H1 (cell line): ENCODE data around the gene LRP1-AS. TPM values are rescaled to one million over a fixed set of nuclear protein-coding genes. Genes with fewer than 3 reads are reported as not detected.

Source experiments
- CTCF ChIA-PET: fragments of 300-600 bp; sonication (Branson Sonifier 250); formaldehyde crosslinking; loops from one replicate; lab custom pipeline; 2021; ENCODE audit not compliant: partially characterized antibody; lab: Charles Lee
- POLR2A ChIA-PET: fragments of 300-600 bp; sonication (Branson Sonifier 250); formaldehyde crosslinking; loops from one replicate; lab custom pipeline; 2021; ENCODE audit warnings: inconsistent platforms; ENCODE audit not compliant: partially characterized antibody; lab: Charles Lee
- DNase-seq, 2 experiments: peaks; one replicate each; pipeline versions ENCODE4 v3.0.0 to v3.0.0-alpha.2; 2010 to 2022; ENCODE audit warnings: low spot score in 2 of 2, low read depth in 1 of 2, mixed read lengths in 1 of 2
- FAIRE-seq: peaks from 2 replicates; lab custom pipeline; 2011; peaks lifted over from hg19 to GRCh38; lab: Jason Lieb, UNC
- H2AFZ ChIP-seq: 2 replicates; pipeline ENCODE4 v1.8.1; 2012; ENCODE audit warnings: low read length, inconsistent platforms
- H2AK5ac ChIP-seq: 2 replicates; pipeline ENCODE4 v1.6.1; 2013; ENCODE audit warnings: low read depth, low read length
- H2BK120ac ChIP-seq: replicated peaks from 2 replicates; pipeline ENCODE3; 2013; ENCODE audit warnings: low read depth, low read length, inconsistent platforms
- H2BK12ac ChIP-seq: 2 replicates; pipeline ENCODE4 v1.6.1; 2013; ENCODE audit warnings: low read depth, low read length
- H2BK15ac ChIP-seq: 2 replicates; pipeline ENCODE4 v1.6.1; 2013; ENCODE audit warnings: low read length
- H2BK20ac ChIP-seq: 2 replicates; pipeline ENCODE4 v1.6.1; 2013; ENCODE audit warnings: low read length
- H2BK5ac ChIP-seq: 2 replicates; pipeline ENCODE4 v1.6.1; 2013; ENCODE audit warnings: low read depth, low read length
- H3K14ac ChIP-seq: 2 replicates; pipeline ENCODE4 v1.6.1; 2013; ENCODE audit warnings: inconsistent platforms; ENCODE audit not compliant: insufficient read length
- H3K18ac ChIP-seq: 2 replicates; pipeline ENCODE4 v1.6.1; 2013; ENCODE audit warnings: low read length; ENCODE audit errors: extremely low read depth
- H3K23ac ChIP-seq: 2 replicates; pipeline ENCODE4 v1.6.1; 2013; ENCODE audit warnings: inconsistent platforms; ENCODE audit not compliant: insufficient read length
- H3K23me2 ChIP-seq: 2 replicates; pipeline ENCODE4 v1.6.1; 2013; ENCODE audit warnings: low read depth, low read length
- H3K27ac ChIP-seq: 2 replicates; pipeline ENCODE4 v1.6.1; 2011; ENCODE audit warnings: low read depth, low read length, inconsistent platforms
- H3K27me3 ChIP-seq, 4 experiments: replicated peaks in 1 of 4; 1 replicate in 1 of 4; 2 replicates in 3 of 4; pipeline versions ENCODE4 v1.6.1 to v1.8.1; 2011 to 2013; ENCODE audit warnings: low read length in 3 of 4, mild to moderate bottlenecking in 3 of 4, inconsistent platforms in 2 of 4, mixed read lengths in 2 of 4, moderate library complexity in 1 of 4; ENCODE audit not compliant: control insufficient read depth in 3 of 4, insufficient read depth in 3 of 4; ENCODE audit errors: extremely low read depth in 1 of 4
- H3K36me3 ChIP-seq, 4 experiments: 2 replicates each; pipeline versions ENCODE4 v1.6.1 to v1.8.1; 2011 to 2013; ENCODE audit warnings: mild to moderate bottlenecking in 4 of 4, low read length in 3 of 4, moderate library complexity in 2 of 4, control low read depth in 1 of 4, inconsistent platforms in 1 of 4; ENCODE audit not compliant: insufficient read depth in 4 of 4, control insufficient read depth in 2 of 4
- H3K4ac ChIP-seq: replicated peaks from 2 replicates; pipeline ENCODE3; 2013; ENCODE audit warnings: low read length, low read depth, mixed read lengths, inconsistent platforms; ENCODE audit not compliant: insufficient read length
- H3K4me1 ChIP-seq, 4 experiments: replicated peaks in 1 of 4; 1 replicate in 1 of 4; 2 replicates in 3 of 4; pipeline versions ENCODE4 v1.6.1 to v1.8.1; 2011 to 2013; ENCODE audit warnings: low read length in 3 of 4, inconsistent platforms in 2 of 4, mixed read lengths in 1 of 4; ENCODE audit not compliant: insufficient read depth in 4 of 4, control insufficient read depth in 3 of 4
- H3K4me2 ChIP-seq, 2 experiments: 2 replicates each; pipeline versions ENCODE4 v1.6.1 to v1.8.1; 2011 to 2013; ENCODE audit warnings: low read depth in 2 of 2, low read length in 2 of 2, control low read depth in 1 of 2, inconsistent platforms in 1 of 2, mild to moderate bottlenecking in 1 of 2; ENCODE audit not compliant: insufficient read depth in 1 of 2
- H3K4me3 ChIP-seq, 4 experiments: fragments of 200-600, 300-600 bp in 1 of 4; sonication (generic), shearing (Covaris generic), sonication (Bioruptor Twin) in 1 of 4; 2 replicates each; pipeline versions ENCODE4 v1.5.1 to v1.8.1; 2011 to 2016; ENCODE audit warnings: low read length in 4 of 4, low read depth in 3 of 4, control low read depth in 2 of 4, inconsistent platforms in 2 of 4, mild to moderate bottlenecking in 2 of 4, mixed read lengths in 1 of 4, moderate library complexity in 1 of 4; ENCODE audit not compliant: insufficient read depth in 2 of 4; ENCODE audit errors: extremely low read depth in 1 of 4
- H3K56ac ChIP-seq: replicated peaks from 2 replicates; pipeline ENCODE3; 2013; ENCODE audit warnings: low read depth, mild to moderate bottlenecking, mixed read lengths, low read length, inconsistent platforms; ENCODE audit not compliant: insufficient read length
- H3K79me1 ChIP-seq: 2 replicates; pipeline ENCODE4 v1.6.1; 2013; ENCODE audit warnings: low read depth, low read length, control low read depth
- H3K79me2 ChIP-seq, 2 experiments: 2 replicates each; pipeline versions ENCODE4 v1.6.1 to v1.8.1; 2012 to 2013; ENCODE audit warnings: low read length in 2 of 2, mild to moderate bottlenecking in 2 of 2, inconsistent platforms in 1 of 2; ENCODE audit not compliant: insufficient read depth in 2 of 2, control insufficient read depth in 1 of 2
- H3K9ac ChIP-seq, 4 experiments: replicated peaks in 1 of 4; 1 replicate in 1 of 4; 2 replicates in 3 of 4; pipeline versions ENCODE4 v1.6.1 to v1.8.1; 2011 to 2013; ENCODE audit warnings: low read depth in 3 of 4, low read length in 3 of 4, control low read depth in 2 of 4, mild to moderate bottlenecking in 2 of 4, moderate library complexity in 2 of 4, inconsistent platforms in 1 of 4; ENCODE audit errors: extremely low read depth in 1 of 4
- H3K9me3 ChIP-seq, 2 experiments: 2 replicates each; pipeline versions ENCODE4 v1.6.1 to v1.8.1; 2012 to 2013; ENCODE audit warnings: mild to moderate bottlenecking in 2 of 2, moderate library complexity in 2 of 2, control low read depth in 1 of 2, inconsistent platforms in 1 of 2, low read depth in 1 of 2, low read length in 1 of 2, mixed read lengths in 1 of 2; ENCODE audit not compliant: insufficient read depth in 2 of 2
- H4K20me1 ChIP-seq, 2 experiments: replicated peaks in 1 of 2; 2 replicates each; pipeline versions ENCODE3 to v1.8.1; 2011 to 2013; ENCODE audit warnings: inconsistent platforms in 2 of 2, low read length in 2 of 2, mild to moderate bottlenecking in 1 of 2; ENCODE audit not compliant: insufficient read depth in 2 of 2, control insufficient read depth in 1 of 2
- H4K5ac ChIP-seq: 2 replicates; pipeline ENCODE4 v1.6.1; 2013; ENCODE audit warnings: low read length, low read depth, mixed read lengths, inconsistent platforms; ENCODE audit not compliant: insufficient read length
- H4K8ac ChIP-seq: 2 replicates; pipeline ENCODE4 v1.8.0; 2013; ENCODE audit warnings: mild to moderate bottlenecking, moderate library complexity, low read length, inconsistent platforms; ENCODE audit not compliant: insufficient read depth; ENCODE audit errors: extremely low read depth
- H4K91ac ChIP-seq: replicated peaks from 2 replicates; pipeline ENCODE3; 2013; ENCODE audit warnings: low read length, mixed read lengths, inconsistent platforms; ENCODE audit not compliant: insufficient read length
- HDAC2 ChIP-seq, 2 experiments: fragments of 300-600 bp in 1 of 2; sonication (generic) in 1 of 2; IDR thresholded peaks; 2 replicates each; pipeline ENCODE4 v1.6.1; 2011 to 2012; ENCODE audit warnings: low read depth in 2 of 2, low read length in 2 of 2, mild to moderate bottlenecking in 2 of 2, moderate library complexity in 2 of 2, borderline replicate concordance in 1 of 2, inconsistent platforms in 1 of 2
- MAFK ChIP-seq: IDR thresholded peaks from 2 replicates; pipeline ENCODE4 v1.6.1; 2012; ENCODE audit warnings: low read depth, mild to moderate bottlenecking, improper control_type of control experiment, low read length
- MAX ChIP-seq: IDR thresholded peaks from 2 replicates; pipeline ENCODE4 v1.6.1; 2012; ENCODE audit warnings: inconsistent platforms
- POLR2A ChIP-seq, 2 experiments: IDR thresholded peaks; 1 replicate in 1 of 2; 2 replicates in 1 of 2; pipeline ENCODE4 v1.6.1; 2011; ENCODE audit warnings: low read depth in 2 of 2, low read length in 2 of 2, mild to moderate bottlenecking in 2 of 2; ENCODE audit errors: control extremely low read depth in 1 of 2
- POLR2AphosphoS5 ChIP-seq: IDR thresholded peaks from 2 replicates; pipeline ENCODE4 v1.6.1; 2011; ENCODE audit warnings: low read depth, low read length
- POU5F1 ChIP-seq: IDR thresholded peaks from 2 replicates; pipeline ENCODE4 v1.6.1; 2011; ENCODE audit warnings: low read depth, mild to moderate bottlenecking, low read length, moderate library complexity
- RAD21 ChIP-seq, 2 experiments: IDR thresholded peaks in 1 of 2; conservative IDR thresholded peaks in 1 of 2; 2 replicates each; pipeline ENCODE4 v1.6.1; 2011; ENCODE audit warnings: low read depth in 2 of 2, low read length in 2 of 2, improper control_type of control experiment in 1 of 2, inconsistent platforms in 1 of 2, mild to moderate bottlenecking in 1 of 2, moderate library complexity in 1 of 2
- RNF2 ChIP-seq: fragments of 200-900, 300-1000 bp; sonication (generic); IDR thresholded peaks from 2 replicates; pipeline ENCODE4 v1.7.1; 2016; ENCODE audit warnings: borderline replicate concordance, low read depth, mild to moderate bottlenecking, antibody characterized with exemption, low read length; ENCODE audit not compliant: poor library complexity, severe bottlenecking; ENCODE audit errors: missing control alignments
- RXRA ChIP-seq: IDR thresholded peaks from 2 replicates; pipeline ENCODE4 v1.6.1; 2011; ENCODE audit warnings: low read depth, mild to moderate bottlenecking, low read length, moderate library complexity; ENCODE audit not compliant: insufficient read depth
- SIRT6 ChIP-seq: IDR thresholded peaks from one replicate; pipeline ENCODE4 v1.7.1; 2012; ENCODE audit warnings: low read length, inconsistent platforms
- SP1 ChIP-seq: IDR thresholded peaks from 2 replicates; pipeline ENCODE4 v1.6.1; 2011; ENCODE audit warnings: low read depth, low read length
- SP2 ChIP-seq: IDR thresholded peaks from 2 replicates; pipeline ENCODE4 v1.6.1; 2012; ENCODE audit warnings: mild to moderate bottlenecking, low read length, inconsistent platforms
- TEAD4 ChIP-seq: IDR thresholded peaks from 2 replicates; pipeline ENCODE4 v1.6.1; 2012; ENCODE audit warnings: low read depth, low read length, inconsistent platforms, mixed read lengths
- YY1 ChIP-seq: IDR thresholded peaks from 2 replicates; pipeline ENCODE4 v1.6.1; 2011; ENCODE audit warnings: low read depth, mild to moderate bottlenecking, low read length
- WGBS, 2 experiments: shearing (Covaris generic) in 1 of 2; methylation state at CpG; one replicate each; pipeline versions ENCODE4 v1.1.6 to v1.1.7; 2013 to 2015; ENCODE audit warnings: low lambda C conversion rate in 2 of 2, mixed read lengths in 2 of 2, inconsistent platforms in 1 of 2, low coverage in 1 of 2, missing lambda C conversion rate in 1 of 2; ENCODE audit not compliant: insufficient replicate concordance in 2 of 2, insufficient coverage in 1 of 2, insufficient read length in 1 of 2; ENCODE audit errors: extremely low coverage in 1 of 2, missing lambda C conversion rate in 1 of 2; 5-methylcytosine and 5-hydroxymethylcytosine counted together
- polyA plus RNA-seq, 7 experiments: library from polyadenylated mRNA; depleted of rRNA in 3 of 7; stranded (reverse) in 5 of 7; unstranded in 2 of 7; fragments of >200 nt in 5 of 7; fragments of 200-250 nt in 2 of 7; gene quantifications; 1 replicate in 5 of 7; 2 replicates in 1 of 7; 4 replicates in 1 of 7; pipeline versions ENCODE4 v1.2.1 to v1.2.3, GENCODE V29; 2011 to 2013; ENCODE audit warnings: missing spikeins in 2 of 7, mixed read lengths in 2 of 7
- total RNA-seq: library from RNA; stranded (reverse); fragmentation: NEBNext Ultra II Directional; extraction: Animal tissue kit (Norgen Biotek cat#: 25700); gene quantifications from 2 replicates; pipeline ENCODE4 v1.2.1, GENCODE V29; 2021

LRP1-AS gene
- total and polyA plus RNA-seq, 2 of the 8 experiments (the other 6 are each of a cell fraction or from before 2014, with no cell fraction given): not detected

- no peak overlapping the region; the same call in 1 of the 2 replicates for H4K8ac ChIP-seq
- no peak overlapping the region for H3K18ac ChIP-seq
- no peak overlapping the region for H3K27ac ChIP-seq
- H2AFZ ChIP-seq: no peak overlapping the region
- no peaks in the 10 kb centered on the region for H3K9me3 ChIP-seq
- no peak overlapping the region for H2BK15ac ChIP-seq
- CTCF ChIA-PET: interaction anchor here (0.9 to 10.6 kb wide), 9 partner anchors 11 to 66 kb away, joined by 3 to 150 read pairs (median 5); partner anchors contain the start of gene LRP1-AS
- WGBS, 2 experiments: 95% methylated on average over 16 of the region's 16 CpGs; no CpG with 5 or more reads in 1 of the 2 experiments
- POLR2A ChIA-PET: interaction anchor here (0.7 to 10.8 kb wide), 12 partner anchors 10 to 72 kb away, joined by 3 to 75 read pairs (median 6); partner anchors contain the start of genes LRP1, LRP1-AS and SHMT2
- no peak overlapping the region for H2BK20ac ChIP-seq
- peaks cover 37 to 87% (median 78%) of the 10 kb centered on the region in 4 experiments; a peak in 7 of 8 replicates for H3K36me3 ChIP-seq
- DNase-seq (no peak), FAIRE-seq (no peak)
- no peak overlapping the region for H3K23ac ChIP-seq
- H4K91ac ChIP-seq: no peak overlapping the region
- no peaks in the 10 kb centered on the region for H3K79me2 ChIP-seq
- H3K9ac ChIP-seq: no peak overlapping the region
- H4K5ac ChIP-seq: no peak overlapping the region
- H2AK5ac ChIP-seq: no peak overlapping the region
- peaks cover 3 to 20% of the 10 kb centered on the region in 2 experiments for H4K20me1 ChIP-seq
- no peaks in the 10 kb centered on the region for H3K23me2 ChIP-seq
- no peaks in the 10 kb centered on the region for H3K79me1 ChIP-seq
- H2BK5ac ChIP-seq: no peak overlapping the region
- H3K4ac ChIP-seq: no peak overlapping the region
- no peak overlapping the region for H3K4me2 ChIP-seq
- H3K27me3 ChIP-seq: no peaks in the 10 kb centered on the region
- H3K56ac ChIP-seq: no peak overlapping the region
- H3K4me1 ChIP-seq: no peaks in the 10 kb centered on the region
- H2BK12ac ChIP-seq: no peak overlapping the region
- no peak overlapping the region for H3K14ac ChIP-seq
- H3K4me3 ChIP-seq: no peak overlapping the region
- H2BK120ac ChIP-seq: no peak overlapping the region
- TF ChIP-seq SP1 (no peak), YY1 (no peak), POU5F1 (no peak), SP2 (no peak), SIRT6 (no peak), RAD21 (IDR thresholded peaks at IDR 0.05 in 1 of 2, conservative IDR thresholded peaks at IDR 0.05 in 1 of 2; ENCODE audit: low read depth in 2 of 2, low read length in 2 of 2) (no peak), MAFK (no peak), RNF2 (no peak), RXRA (no peak), HDAC2 (IDR thresholded peaks at IDR 0.05; ENCODE audit: borderline replicate concordance in 1 of 2, low read depth in 2 of 2, low read length in 2 of 2) (no peak), POLR2A (IDR thresholded peaks at IDR 0.05; ENCODE audit: control extremely low read depth in 1 of 2, low read depth in 2 of 2, low read length in 2 of 2) (no peak), POLR2AphosphoS5 (no peak), TEAD4 (no peak), MAX (no peak)
Observed at GRCh38 chr12:57158186-57158585, 10.8 kb upstream of the LRP1-AS start.
